Keratinocyte (primary cell): ENCODE results near the gene PLCH2. TPM values are rescaled to one million over a fixed set of nuclear protein-coding genes. Genes with fewer than 3 reads are reported as not detected.

ENCODE experiments used
- DNase-seq: peaks from one replicate; pipeline ENCODE4 v3.0.0-alpha.2; 2011; ENCODE audit warnings: low read depth, missing footprints, low spot score
- FAIRE-seq: peaks from 2 replicates; lab custom pipeline; 2011; peaks lifted over from hg19 to GRCh38; lab: Jason Lieb, UNC
- H2AFZ ChIP-seq: 2 replicates; pipeline ENCODE4 v1.6.0; 2012; ENCODE audit warnings: low read length, control low read depth, inconsistent platforms; ENCODE audit not compliant: control insufficient read depth
- H3K27ac ChIP-seq: 2 replicates; pipeline ENCODE4 v1.5.1; 2011; ENCODE audit warnings: low read length; ENCODE audit not compliant: control insufficient read depth, insufficient read depth
- H3K27me3 ChIP-seq: 3 replicates; pipeline ENCODE4 v1.6.0; 2011; ENCODE audit warnings: low read length; ENCODE audit not compliant: control insufficient read depth, insufficient read depth; ENCODE audit errors: extremely low read depth
- H3K36me3 ChIP-seq, 2 experiments: 2 replicates in 1 of 2; 3 replicates in 1 of 2; pipeline ENCODE4 v1.5.1; 2011; ENCODE audit warnings: low read length in 2 of 2, mild to moderate bottlenecking in 1 of 2; ENCODE audit not compliant: control insufficient read depth in 2 of 2, insufficient read depth in 2 of 2; ENCODE audit errors: extremely low read depth in 1 of 2
- H3K4me1 ChIP-seq: 3 replicates; pipeline ENCODE4 v1.5.1; 2011; ENCODE audit warnings: low read length; ENCODE audit not compliant: control insufficient read depth, insufficient read depth; ENCODE audit errors: extremely low read depth
- H3K4me2 ChIP-seq: 3 replicates; pipeline ENCODE4 v1.6.0; 2011; ENCODE audit warnings: low read depth, low read length; ENCODE audit not compliant: control insufficient read depth, insufficient read depth; ENCODE audit errors: extremely low read depth
- H3K4me3 ChIP-seq, 3 experiments: fragments of 200-600 bp in 1 of 3; sonication (generic) in 1 of 3; 2 replicates in 2 of 3; 3 replicates in 1 of 3; pipeline ENCODE4 v1.5.1; 2011 to 2016; ENCODE audit warnings: low read length in 3 of 3, mild to moderate bottlenecking in 3 of 3, control low read depth in 2 of 3, inconsistent platforms in 1 of 3, low read depth in 1 of 3, mixed read lengths in 1 of 3, mixed run types in 1 of 3, moderate library complexity in 1 of 3; ENCODE audit not compliant: control insufficient read depth in 2 of 3, insufficient read depth in 2 of 3; ENCODE audit errors: extremely low read depth in 1 of 3
- H3K79me2 ChIP-seq: 2 replicates; pipeline ENCODE4 v1.6.0; 2012; ENCODE audit warnings: low read length; ENCODE audit not compliant: control insufficient read depth, insufficient read depth
- H3K9ac ChIP-seq: 3 replicates; pipeline ENCODE4 v1.6.0; 2011; ENCODE audit warnings: low read length; ENCODE audit not compliant: control insufficient read depth, insufficient read depth; ENCODE audit errors: extremely low read depth
- H3K9me1 ChIP-seq: 3 replicates; pipeline ENCODE4 v1.6.0; 2011; ENCODE audit warnings: low read length; ENCODE audit not compliant: control insufficient read depth, insufficient read depth; ENCODE audit errors: extremely low read depth
- H3K9me3 ChIP-seq: 2 replicates; pipeline ENCODE4 v1.5.1; 2012; ENCODE audit warnings: low read depth, low read length; ENCODE audit not compliant: control insufficient read depth
- H4K20me1 ChIP-seq: 3 replicates; pipeline ENCODE4 v1.6.0; 2011; ENCODE audit warnings: low read length; ENCODE audit not compliant: control insufficient read depth, insufficient read depth; ENCODE audit errors: extremely low read depth
- CTCF ChIP-seq, 3 experiments: IDR thresholded peaks in 1 of 3; conservative IDR thresholded peaks in 1 of 3; optimal IDR thresholded peaks in 1 of 3; 2 replicates in 2 of 3; 3 replicates in 1 of 3; pipeline versions ENCODE3 to v1.5.1; 2011; ENCODE audit warnings: low read length in 3 of 3, mild to moderate bottlenecking in 3 of 3, moderate library complexity in 2 of 3, control low read depth in 1 of 3, inconsistent platforms in 1 of 3; ENCODE audit not compliant: insufficient read depth in 2 of 3; ENCODE audit errors: extremely low read depth in 1 of 3
- EZH2 ChIP-seq: IDR thresholded peaks from one replicate; pipeline ENCODE4 v1.6.1; 2012; ENCODE audit warnings: inconsistent platforms, mild to moderate bottlenecking, low read length, moderate library complexity
- dilution Hi-C: fragments of 300-500 bp; cut with MboI; formaldehyde crosslinking; loops from one replicate; pipeline ENCODE4 v1.7.0; 2020; ENCODE audit warnings: low sequenced_read_pairs; ENCODE audit not compliant: extremely low pct_ligation_motif_present
- polyA plus RNA-seq, 5 experiments: library from polyadenylated mRNA; depleted of rRNA in 3 of 5; stranded (reverse) in 3 of 5; stranded (forward) in 1 of 5; unstranded in 1 of 5; fragments of >200 nt; gene quantifications; 1 replicate in 1 of 5; 2 replicates in 3 of 5; 3 replicates in 1 of 5; pipeline versions ENCODE4 v1.2.1 to v1.2.3, GENCODE V29; 2011 to 2012; ENCODE audit warnings: missing spikeins in 2 of 5, low read depth in 1 of 5, low replicate concordance in 1 of 5

The PLCH2 gene
- polyA plus RNA-seq, 1 donor (not counting 4 experiments of a cell fraction or from before 2014, with no cell fraction given) = 57.4 TPM

GRCh38 chr1:2466270-2466665 is 9.8 kb upstream of the PLCH2 start:
- no peak overlapping the region for H3K4me2 ChIP-seq
- DNase-seq (no peak), FAIRE-seq (no peak)
- no peak overlapping the region for H3K9ac ChIP-seq
- H4K20me1 ChIP-seq = peaks cover 60% of the 10 kb centered on the region
- no peaks in the 10 kb centered on the region for H3K27me3 ChIP-seq
- TF ChIP-seq CTCF (optimal IDR thresholded peaks at IDR 0.05 in 1 of 3, IDR thresholded peaks at IDR 0.05 in 1 of 3, conservative IDR thresholded peaks at IDR 0.05 in 1 of 3; ENCODE audit: extremely low read depth in 1 of 3, insufficient read depth in 2 of 3, low read length in 3 of 3) = no peak
- TF ChIP-seq EZH2 = no peak
- peaks cover 23% of the 10 kb centered on the region for H3K4me1 ChIP-seq
- no peak overlapping the region for H3K27ac ChIP-seq
- H3K4me3 ChIP-seq = no peak overlapping the region
- no peaks in the 10 kb centered on the region for H3K9me3 ChIP-seq
- H3K36me3 ChIP-seq = peaks cover 8 to 12% of the 10 kb centered on the region in 2 experiments
- dilution Hi-C loops = no loop called here
- peaks cover 93% of the 10 kb centered on the region for H3K79me2 ChIP-seq
- H2AFZ ChIP-seq = no peak overlapping the region
- H3K9me1 ChIP-seq = peaks cover 5% of the 10 kb centered on the region

- Histone ChIP-seq H3K4me2 (no peak overlapping the region), H3K4me3 (no peak overlapping the region), H3K79me2 (peaks cover 93% of the 10 kb centered on the region), H3K36me3 (peaks cover 8 to 12% of the 10 kb centered on the region in 2 experiments), H3K9me1 (peaks cover 5% of the 10 kb centered on the region), H3K4me1 (peaks cover 23% of the 10 kb centered on the region), H3K27ac (no peak overlapping the region), H3K9me3 (no peaks in the 10 kb centered on the region), H3K27me3 (no peaks in the 10 kb centered on the region), H3K9ac (no peak overlapping the region), H4K20me1 (peaks cover 55% of the 10 kb centered on the region), H2AFZ (no peak overlapping the region)
- TF ChIP-seq CTCF (optimal IDR thresholded peaks at IDR 0.05 in 1 of 3, IDR thresholded peaks at IDR 0.05 in 1 of 3, conservative IDR thresholded peaks at IDR 0.05 in 1 of 3; ENCODE audit: extremely low read depth in 1 of 3, insufficient read depth in 2 of 3, low read length in 3 of 3) (no peak), EZH2 (no peak)
- DNase-seq (no peak), FAIRE-seq (no peak)
- dilution Hi-C loops = no loop called here
Observed at GRCh38 chr1:2466958-2467554, 9.0 kb upstream of the PLCH2 start.
